ENCODE results near the gene ITGBL1.

DNA sequence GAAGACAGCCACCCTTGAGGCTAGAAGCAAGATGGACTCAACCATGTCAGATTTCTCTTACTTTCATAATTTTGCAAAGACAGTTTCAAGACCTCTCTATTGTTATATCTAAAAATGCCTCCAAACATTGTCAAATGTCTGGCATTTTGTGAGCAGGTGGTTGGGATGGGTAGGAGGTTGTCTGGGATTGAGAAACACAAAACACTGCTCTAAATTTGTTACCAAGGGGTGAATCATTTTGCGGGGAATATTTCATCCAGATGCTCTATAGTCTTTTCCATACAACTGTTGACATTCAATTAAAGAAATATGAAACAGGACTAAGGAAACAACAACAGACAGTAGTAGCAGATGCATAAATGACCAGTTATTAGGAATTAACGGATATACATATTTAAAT is 208.2 kb downstream of the ITGBL1 start:
- TF ChIP-seq CTCF (IDR thresholded peaks at IDR 0.05; ENCODE audit: borderline replicate concordance, extremely low read depth, low read length, poor library complexity, severe bottlenecking) (no peak), EZH2 (IDR thresholded peaks at IDR 0.05; ENCODE audit: borderline replicate concordance, low read depth, low read length, severe bottlenecking) (no peak)
